WTC11 (cell line): ENCODE data around the gene FOXA1. TPM values are rescaled to one million over a fixed set of nuclear protein-coding genes. Genes with fewer than 3 reads are reported as not detected.

Experiments used
- ATAC-seq: fragments of 200-7000 bp; cut with Tn5 transposase; 2 replicates; pipeline ENCODE4 v1.10.0; 2021; ENCODE audit warnings: mild to moderate bottlenecking, moderate library complexity
- CTCF ChIA-PET: fragments of 300-600 bp; sonication (Branson Sonifier 250); formaldehyde crosslinking; loops from one replicate; lab custom pipeline; 2021; ENCODE audit warnings: antibody characterized with exemption; lab: Charles Lee
- POLR2A ChIA-PET: fragments of 350-600 bp; sonication (Branson Sonifier 250); formaldehyde crosslinking; loops from one replicate; lab custom pipeline; 2021; ENCODE audit warnings: antibody characterized with exemption; lab: Charles Lee
- DNase-seq: peaks from one replicate; pipeline ENCODE4 v3.0.0; 2021; ENCODE audit warnings: low spot score
- H3K27ac Mint-ChIP-seq: 2 replicates; pipeline ENCODE4 v1.8.0; 2021; ENCODE audit warnings: mixed read lengths
- H3K27me3 Mint-ChIP-seq: 2 replicates; pipeline ENCODE4 v1.8.0; 2021; ENCODE audit warnings: low read depth, mild to moderate bottlenecking, moderate library complexity, mixed read lengths
- H3K36me3 Mint-ChIP-seq: 2 replicates; pipeline ENCODE4 v1.8.0; 2021; ENCODE audit warnings: mixed read lengths
- H3K4me1 Mint-ChIP-seq: 2 replicates; pipeline ENCODE4 v1.8.0; 2022; ENCODE audit warnings: mixed read lengths
- H3K4me3 Mint-ChIP-seq: 2 replicates; pipeline ENCODE4 v1.8.0; 2021; ENCODE audit warnings: mild to moderate bottlenecking, moderate library complexity, mixed read lengths
- H3K9me3 Mint-ChIP-seq: 2 replicates; pipeline ENCODE4 v1.8.0; 2021; ENCODE audit warnings: mixed read lengths
- CBFB ChIP-seq: sonication (generic); formaldehyde crosslinking; IDR thresholded peaks from 2 replicates; pipeline ENCODE4 v1.8.1; 2022; ENCODE audit warnings: mild to moderate bottlenecking, low read depth, missing genetic modification reagents
- FOXK1 ChIP-seq: sonication (generic); formaldehyde crosslinking; IDR thresholded peaks from 2 replicates; pipeline ENCODE4 v1.8.0; 2022; ENCODE audit warnings: mild to moderate bottlenecking, moderate library complexity, missing genetic modification reagents
- GRHL2 ChIP-seq: fragments of 250-450 bp; sonication (Bioruptor Pico); IDR thresholded peaks from 2 replicates; pipeline ENCODE4 v1.8.0; 2022; ENCODE audit warnings: mild to moderate bottlenecking, moderate library complexity; ENCODE audit not compliant: insufficient replicate concordance, severe bottlenecking
- HMGA2 ChIP-seq: fragments of 250-450 bp; sonication (Bioruptor Pico); IDR thresholded peaks from 2 replicates; pipeline ENCODE4 v1.4.0; 2021; ENCODE audit warnings: mild to moderate bottlenecking, moderate library complexity
- IRF2 ChIP-seq: sonication (generic); formaldehyde crosslinking; IDR thresholded peaks from 2 replicates; pipeline ENCODE4 v1.8.0; 2022; ENCODE audit warnings: low read depth, missing genetic modification reagents, borderline replicate concordance
- NFYB ChIP-seq: sonication (generic); formaldehyde crosslinking; conservative IDR thresholded peaks from 2 replicates; pipeline ENCODE4 v1.8.0; 2022; ENCODE audit warnings: low read depth, missing genetic modification reagents
- NR3C1 ChIP-seq: sonication (generic); formaldehyde crosslinking; conservative IDR thresholded peaks from 2 replicates; pipeline ENCODE4 v1.8.1; 2023; ENCODE audit warnings: low read depth, mild to moderate bottlenecking, missing genetic modification reagents
- RELA ChIP-seq: sonication (generic); formaldehyde crosslinking; IDR thresholded peaks from 2 replicates; pipeline ENCODE4 v1.8.1; 2022; ENCODE audit warnings: missing genetic modification reagents, mild to moderate bottlenecking, borderline replicate concordance
- RORB ChIP-seq: fragments of 250-450 bp; sonication (Bioruptor Pico); IDR thresholded peaks from 2 replicates; pipeline ENCODE4 v1.9.0; 2021; ENCODE audit warnings: mild to moderate bottlenecking
- TEAD1 ChIP-seq: sonication (generic); formaldehyde crosslinking; IDR thresholded peaks from 2 replicates; pipeline ENCODE4 v1.8.0; 2022; ENCODE audit warnings: mild to moderate bottlenecking, missing genetic modification reagents
- TP53 ChIP-seq: sonication (generic); formaldehyde crosslinking; IDR thresholded peaks from 2 replicates; pipeline ENCODE4 v1.8.1; 2023; ENCODE audit warnings: mild to moderate bottlenecking, missing genetic modification reagents
- total RNA-seq: library from RNA; stranded (reverse); gene quantifications from 3 replicates; pipeline ENCODE4 v1.2.3, GENCODE V29; 2021
- TF ChIP-seq, protein P1 (sequence below): fragments of 250-450 bp; sonication (Bioruptor Pico); IDR thresholded peaks from 2 replicates; pipeline ENCODE4 v1.8.0; 2021; ENCODE audit warnings: mild to moderate bottlenecking
- TF ChIP-seq, protein P2 (sequence below): fragments of 250-450 bp; sonication (Bioruptor Pico); IDR thresholded peaks from 2 replicates; pipeline ENCODE4 v1.9.0; 2021; ENCODE audit warnings: mild to moderate bottlenecking
- TF ChIP-seq, protein P3 (sequence below): sonication (generic); formaldehyde crosslinking; IDR thresholded peaks from 2 replicates; pipeline ENCODE4 v1.8.1; 2023; ENCODE audit warnings: mild to moderate bottlenecking, missing genetic modification reagents, moderate library complexity
- TF ChIP-seq, protein P4 (sequence below): fragments of 250-450 bp; sonication (Bioruptor Pico); IDR thresholded peaks from 2 replicates; pipeline ENCODE4 v1.9.0; 2021; ENCODE audit warnings: moderate library complexity, mild to moderate bottlenecking, inconsistent platforms, borderline replicate concordance
- TF ChIP-seq, protein P5 (sequence below): sonication (generic); formaldehyde crosslinking; IDR thresholded peaks from 2 replicates; pipeline ENCODE4 v1.8.1; 2023; ENCODE audit warnings: mild to moderate bottlenecking, missing genetic modification reagents, borderline replicate concordance

The FOXA1 gene
- total RNA-seq, 1 experiment from 2014 or later, result 0.28 TPM

DNA sequence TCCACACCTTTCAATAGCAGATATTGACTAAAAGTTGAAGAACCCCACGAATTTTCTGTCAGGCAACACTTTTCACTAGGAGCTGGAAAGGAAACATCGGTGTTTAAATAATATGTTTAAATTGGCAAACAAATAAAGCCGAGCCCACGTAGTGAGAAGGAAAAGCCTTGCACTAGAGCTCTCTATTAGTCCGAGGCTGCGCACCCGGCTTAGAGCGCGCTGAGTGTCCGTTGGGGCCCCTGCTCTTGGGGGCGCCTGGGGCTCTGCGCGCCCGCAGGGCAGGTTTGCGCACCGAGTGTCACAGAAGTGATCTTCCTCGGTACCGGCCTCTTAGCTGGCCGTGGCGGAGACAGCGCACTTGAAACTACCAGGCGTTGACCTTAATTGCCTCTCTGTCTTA is 6.8 kb upstream of the FOXA1 start:
- Mint-ChIP-seq H3K27ac (no peak overlapping the region), H3K4me1 (peaks cover 34% of the 10 kb centered on the region), H3K27me3 (peaks cover 100% of the 10 kb centered on the region), H3K4me3 (no peak overlapping the region), H3K9me3 (no peaks in the 10 kb centered on the region), H3K36me3 (no peaks in the 10 kb centered on the region)
- ChIA-PET CTCF (interaction anchor here (1.4 kb wide), 1 partner anchor 10 kb away, joined by 7 read pairs; no protein-coding TSS in a partner anchor), POLR2A (no interaction called here)
- DNase-seq (no peak), ATAC-seq (no peak)
- TF ChIP-seq, protein P1, sequence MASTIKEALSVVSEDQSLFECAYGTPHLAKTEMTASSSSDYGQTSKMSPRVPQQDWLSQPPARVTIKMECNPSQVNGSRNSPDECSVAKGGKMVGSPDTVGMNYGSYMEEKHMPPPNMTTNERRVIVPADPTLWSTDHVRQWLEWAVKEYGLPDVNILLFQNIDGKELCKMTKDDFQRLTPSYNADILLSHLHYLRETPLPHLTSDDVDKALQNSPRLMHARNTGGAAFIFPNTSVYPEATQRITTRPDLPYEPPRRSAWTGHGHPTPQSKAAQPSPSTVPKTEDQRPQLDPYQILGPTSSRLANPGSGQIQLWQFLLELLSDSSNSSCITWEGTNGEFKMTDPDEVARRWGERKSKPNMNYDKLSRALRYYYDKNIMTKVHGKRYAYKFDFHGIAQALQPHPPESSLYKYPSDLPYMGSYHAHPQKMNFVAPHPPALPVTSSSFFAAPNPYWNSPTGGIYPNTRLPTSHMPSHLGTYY (CRISPR knock-in tag), result no peak
- no peak for TF ChIP-seq FOXK1
- TF ChIP-seq, protein P2, sequence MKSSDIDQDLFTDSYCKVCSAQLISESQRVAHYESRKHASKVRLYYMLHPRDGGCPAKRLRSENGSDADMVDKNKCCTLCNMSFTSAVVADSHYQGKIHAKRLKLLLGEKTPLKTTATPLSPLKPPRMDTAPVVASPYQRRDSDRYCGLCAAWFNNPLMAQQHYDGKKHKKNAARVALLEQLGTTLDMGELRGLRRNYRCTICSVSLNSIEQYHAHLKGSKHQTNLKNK, result no peak

DNA sequence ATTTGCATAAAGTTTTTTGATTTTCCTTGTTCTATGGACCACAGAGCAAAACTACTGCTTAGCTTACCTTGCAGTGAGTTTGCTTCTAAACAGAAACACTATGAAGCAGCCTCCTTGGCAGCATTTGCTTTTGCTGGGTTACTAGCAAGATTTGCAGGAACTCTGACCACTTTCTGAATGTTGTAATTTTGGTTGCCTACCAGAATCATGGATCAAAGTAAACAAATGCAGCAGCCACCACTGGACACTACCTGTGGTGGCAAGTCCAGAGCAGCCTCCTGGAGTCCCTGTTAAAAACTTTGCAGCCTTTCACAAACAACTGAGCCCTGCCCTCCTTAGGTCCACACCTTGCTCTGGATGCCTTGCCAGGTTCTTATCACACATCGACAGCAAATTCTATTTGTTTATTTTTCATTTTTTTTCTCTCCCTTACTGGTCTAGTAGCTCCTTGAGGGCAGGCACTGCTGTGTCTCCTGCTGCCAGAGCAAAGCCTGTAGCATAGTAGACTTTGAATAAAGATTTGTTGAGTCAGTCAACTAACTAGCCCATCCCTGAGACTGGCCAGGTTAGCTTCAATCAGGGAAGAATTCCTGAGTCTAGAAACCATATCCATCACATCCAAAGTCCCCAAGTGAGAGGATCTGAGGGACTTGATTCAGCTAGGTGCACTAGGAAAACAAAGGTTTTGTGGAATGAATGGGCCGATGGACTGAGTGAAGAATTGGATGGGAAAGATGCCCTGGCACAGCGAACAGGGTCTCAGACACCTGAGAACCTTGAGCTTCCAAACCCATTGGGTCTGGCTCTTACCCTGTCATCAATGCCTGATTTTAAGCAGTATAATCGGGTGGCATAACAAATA is 6.1 kb upstream of the FOXA1 start:
- ATAC-seq (no peak), DNase-seq (no peak)
- Mint-ChIP-seq H3K27ac (no peak overlapping the region), H3K4me3 (no peak overlapping the region; the same call in 1 of the 2 replicates), H3K27me3 (peaks cover 100% of the 10 kb centered on the region), H3K36me3 (no peaks in the 10 kb centered on the region), H3K9me3 (no peaks in the 10 kb centered on the region), H3K4me1 (peaks cover 40% of the 10 kb centered on the region)
- POLR2A ChIA-PET, result no interaction called here
- TF ChIP-seq TEAD1 (CRISPR knock-in tag) (no peak), CBFB (CRISPR knock-in tag) (no peak), RELA (CRISPR knock-in tag) (no peak), IRF2 (CRISPR knock-in tag) (no peak), NFYB (CRISPR knock-in tag) (no peak), TP53 (no peak), GRHL2 (CRISPR knock-in tag) (no peak), NR3C1 (no peak), RORB (no peak), HMGA2 (CRISPR knock-in tag) (no peak)
- TF ChIP-seq, protein P3, sequence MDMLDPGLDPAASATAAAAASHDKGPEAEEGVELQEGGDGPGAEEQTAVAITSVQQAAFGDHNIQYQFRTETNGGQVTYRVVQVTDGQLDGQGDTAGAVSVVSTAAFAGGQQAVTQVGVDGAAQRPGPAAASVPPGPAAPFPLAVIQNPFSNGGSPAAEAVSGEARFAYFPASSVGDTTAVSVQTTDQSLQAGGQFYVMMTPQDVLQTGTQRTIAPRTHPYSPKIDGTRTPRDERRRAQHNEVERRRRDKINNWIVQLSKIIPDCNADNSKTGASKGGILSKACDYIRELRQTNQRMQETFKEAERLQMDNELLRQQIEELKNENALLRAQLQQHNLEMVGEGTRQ (CRISPR knock-in tag), result no peak
- TF ChIP-seq, protein P4, sequence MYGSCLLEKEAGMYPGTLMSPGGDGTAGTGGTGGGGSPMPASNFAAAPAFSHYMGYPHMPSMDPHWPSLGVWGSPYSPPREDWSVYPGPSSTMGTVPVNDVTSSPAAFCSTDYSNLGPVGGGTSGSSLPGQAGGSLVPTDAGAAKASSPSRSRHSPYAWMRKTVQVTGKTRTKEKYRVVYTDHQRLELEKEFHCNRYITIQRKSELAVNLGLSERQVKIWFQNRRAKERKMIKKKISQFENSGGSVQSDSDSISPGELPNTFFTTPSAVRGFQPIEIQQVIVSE (CRISPR knock-in tag), result no peak
- TF ChIP-seq, protein P5, sequence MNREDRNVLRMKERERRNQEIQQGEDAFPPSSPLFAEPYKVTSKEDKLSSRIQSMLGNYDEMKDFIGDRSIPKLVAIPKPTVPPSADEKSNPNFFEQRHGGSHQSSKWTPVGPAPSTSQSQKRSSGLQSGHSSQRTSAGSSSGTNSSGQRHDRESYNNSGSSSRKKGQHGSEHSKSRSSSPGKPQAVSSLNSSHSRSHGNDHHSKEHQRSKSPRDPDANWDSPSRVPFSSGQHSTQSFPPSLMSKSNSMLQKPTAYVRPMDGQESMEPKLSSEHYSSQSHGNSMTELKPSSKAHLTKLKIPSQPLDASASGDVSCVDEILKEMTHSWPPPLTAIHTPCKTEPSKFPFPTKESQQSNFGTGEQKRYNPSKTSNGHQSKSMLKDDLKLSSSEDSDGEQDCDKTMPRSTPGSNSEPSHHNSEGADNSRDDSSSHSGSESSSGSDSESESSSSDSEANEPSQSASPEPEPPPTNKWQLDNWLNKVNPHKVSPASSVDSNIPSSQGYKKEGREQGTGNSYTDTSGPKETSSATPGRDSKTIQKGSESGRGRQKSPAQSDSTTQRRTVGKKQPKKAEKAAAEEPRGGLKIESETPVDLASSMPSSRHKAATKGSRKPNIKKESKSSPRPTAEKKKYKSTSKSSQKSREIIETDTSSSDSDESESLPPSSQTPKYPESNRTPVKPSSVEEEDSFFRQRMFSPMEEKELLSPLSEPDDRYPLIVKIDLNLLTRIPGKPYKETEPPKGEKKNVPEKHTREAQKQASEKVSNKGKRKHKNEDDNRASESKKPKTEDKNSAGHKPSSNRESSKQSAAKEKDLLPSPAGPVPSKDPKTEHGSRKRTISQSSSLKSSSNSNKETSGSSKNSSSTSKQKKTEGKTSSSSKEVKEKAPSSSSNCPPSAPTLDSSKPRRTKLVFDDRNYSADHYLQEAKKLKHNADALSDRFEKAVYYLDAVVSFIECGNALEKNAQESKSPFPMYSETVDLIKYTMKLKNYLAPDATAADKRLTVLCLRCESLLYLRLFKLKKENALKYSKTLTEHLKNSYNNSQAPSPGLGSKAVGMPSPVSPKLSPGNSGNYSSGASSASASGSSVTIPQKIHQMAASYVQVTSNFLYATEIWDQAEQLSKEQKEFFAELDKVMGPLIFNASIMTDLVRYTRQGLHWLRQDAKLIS, result no peak
- CTCF ChIA-PET, result interaction anchor here (0.8 to 4.6 kb wide), 6 partner anchors 10 to 371 kb away, joined by 3 to 17 read pairs (median 4); no protein-coding TSS in a partner anchor
